Right ventricle myocardium inferior (tissue), 1 donor: ENCODE data around the gene TAMM41. TPM values are rescaled to one million over a fixed set of nuclear protein-coding genes. Genes with fewer than 3 reads are reported as not detected.
"Not testable (repeated sequence)": the region's sequence is repeated elsewhere in the genome, so short reads cannot be mapped to it uniquely, and the experiment has no call there.

ENCODE experiments used
- ATAC-seq: fragments of 200-7000 bp; cut with Tn5 transposase; one replicate; pipeline ENCODE4 v1.9.1; 2020; ENCODE audit warnings: mild to moderate bottlenecking, moderate library complexity
- DNase-seq: peaks from one replicate; pipeline ENCODE4 v3.0.0; 2021; ENCODE audit errors: missing footprints
- intact Hi-C: fragments of 100-400 bp; cut with DNase I; formaldehyde crosslinking; loops from one replicate; pipeline ENCODE4 v1.11.0; 2022
- total RNA-seq: library from RNA; stranded (reverse); fragmentation: NEBNext Ultra II Directional; extraction: Animal tissue kit (Norgen Biotek cat#: 25700); gene quantifications from one replicate; pipeline ENCODE4 v1.2.1, GENCODE V29; 2021
- donor health status: DM: no; HTN: yes; CAD: no; lungs with severe emphysema.

The TAMM41 gene
- total RNA-seq, 1 donor from 2014 or later = 10.9 TPM

DNA sequence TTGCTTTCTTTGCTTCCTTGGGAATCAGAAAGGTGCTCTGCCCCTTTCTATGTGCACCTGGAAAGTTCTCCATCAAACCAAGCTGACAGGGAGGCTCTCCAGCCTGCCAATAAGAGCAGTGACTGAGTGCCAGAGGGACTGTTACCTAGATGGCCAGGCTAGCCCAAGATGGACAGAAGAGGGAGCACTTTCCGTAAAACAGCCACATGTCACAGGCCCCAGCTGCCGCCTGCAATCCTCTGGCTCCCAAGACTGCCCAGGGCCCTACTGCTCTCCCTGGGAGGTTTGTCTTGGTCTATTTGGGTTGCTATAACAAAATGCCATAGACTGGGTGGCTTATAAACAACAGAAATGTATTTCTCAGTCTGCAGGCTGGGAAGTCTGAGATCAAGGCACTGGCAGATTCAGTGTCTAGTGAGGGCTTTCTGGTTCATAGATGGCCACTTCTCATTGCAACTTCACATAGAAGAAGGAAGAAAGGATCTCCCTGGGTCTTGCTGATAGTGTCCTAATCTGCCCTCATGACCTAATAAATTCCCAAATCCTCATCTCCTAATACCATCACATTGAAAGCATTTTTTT, 72.3 kb downstream of the TAMM41 start:
- ATAC-seq (no peak), DNase-seq (no peak)
- intact Hi-C loops = no loop called here

DNA sequence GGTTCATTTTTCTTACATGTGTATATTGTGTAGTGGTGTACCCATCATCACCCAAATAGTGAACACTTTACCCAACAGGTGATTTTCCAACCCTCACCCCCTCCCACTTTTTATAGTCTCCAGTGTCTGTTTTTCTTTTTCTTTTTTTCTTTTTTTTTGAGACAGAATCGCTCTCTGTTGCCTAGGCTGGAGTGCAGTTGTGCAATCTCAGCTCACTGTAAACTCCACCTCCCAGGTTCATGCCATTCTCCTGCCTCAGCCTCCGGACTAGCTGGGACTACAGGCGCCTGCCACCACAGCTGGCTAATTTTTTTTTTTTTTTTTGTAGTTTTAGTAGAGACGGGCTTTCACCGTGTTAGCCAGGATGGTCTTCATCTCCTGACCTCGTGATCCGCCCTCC, 74.8 kb downstream of the TAMM41 start:
- DNase-seq, ATAC-seq, intact Hi-C loops: not testable (repeated sequence)

DNA sequence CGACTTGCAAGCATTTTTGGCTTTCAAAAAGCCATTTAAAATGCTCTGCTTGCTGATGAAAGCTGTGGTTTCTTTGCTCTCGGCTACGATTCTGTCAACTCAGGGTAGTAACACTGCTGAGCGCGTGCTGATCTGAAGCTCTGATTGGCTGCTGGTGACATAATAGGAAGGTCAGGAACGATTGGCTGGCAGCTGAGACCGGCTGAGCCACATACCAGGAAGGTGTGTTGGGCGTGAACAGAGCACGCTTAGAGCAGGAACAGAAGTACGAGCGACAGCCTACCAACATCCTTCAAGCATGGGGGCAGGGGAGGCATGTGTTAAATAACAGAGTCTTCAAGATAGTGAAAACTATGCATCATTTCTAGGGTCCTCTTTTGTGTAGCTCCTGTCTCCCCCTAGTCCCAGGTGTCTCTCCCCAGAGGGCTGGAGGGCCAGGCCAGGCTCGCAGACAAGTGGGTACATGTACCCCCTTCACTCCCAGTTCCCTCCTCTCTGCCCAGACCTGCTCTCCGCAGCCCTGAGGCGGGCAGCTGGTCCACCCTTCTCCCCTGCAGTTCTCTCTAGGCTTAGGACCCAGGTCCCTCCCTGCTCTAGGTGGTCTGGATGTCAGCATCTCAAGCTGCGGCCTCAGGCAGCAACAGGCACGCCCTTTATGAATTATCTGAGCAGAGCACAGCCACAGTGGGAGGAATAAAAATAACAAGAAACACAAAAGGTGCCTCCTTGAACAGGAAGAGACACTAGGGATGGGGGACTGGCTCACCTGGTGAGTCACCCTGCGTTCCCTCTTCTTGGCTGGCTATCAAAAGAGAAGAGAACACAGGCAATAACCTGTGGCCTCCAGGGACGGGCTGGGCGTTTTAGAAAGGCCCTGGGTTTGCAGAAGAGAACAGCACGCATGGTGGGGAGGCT, 76.0 kb downstream of the TAMM41 start:
- intact Hi-C loops = no loop called here

GRCh38 chr3:11769704-11770476, 76.8 kb downstream of the TAMM41 start:
- DNase-seq = no peak
- ATAC-seq = no peak
- intact Hi-C loops = no loop called here

More for the DNA sequence above, 76.0 kb downstream of the TAMM41 start:
- ATAC-seq (peak; percentile 72), DNase-seq (no peak)

GRCh38 chr3:11768604-11769003, 78.1 kb downstream of the TAMM41 start:
- ATAC-seq (no peak), DNase-seq (no peak)
- intact Hi-C loops = no loop called here

- ATAC-seq = no peak
- intact Hi-C loops = no loop called here
- DNase-seq = no peak
Observed at GRCh38 chr3:11764931-11765363, 81.7 kb downstream of the TAMM41 start.

GRCh38 chr3:11759996-11760395, 86.7 kb downstream of the TAMM41 start:
- DNase-seq = no peak
- intact Hi-C loops = no loop called here

GRCh38 chr3:11757929-11758328, 88.8 kb downstream of the TAMM41 start:
- no peak for DNase-seq
- ATAC-seq = no peak
- intact Hi-C loops = no loop called here

More at GRCh38 chr3:11759996-11760395, 86.7 kb downstream of the TAMM41 start:
- ATAC-seq = no peak

- ATAC-seq (no peak), DNase-seq (no peak)
- intact Hi-C loops = no loop called here
Observed at GRCh38 chr3:11757441-11757875, 89.2 kb downstream of the TAMM41 start.

- no peak for ATAC-seq
- intact Hi-C loops = no loop called here
- no peak for DNase-seq
Observed at GRCh38 chr3:11755276-11755675, 91.4 kb downstream of the TAMM41 start.

DNA sequence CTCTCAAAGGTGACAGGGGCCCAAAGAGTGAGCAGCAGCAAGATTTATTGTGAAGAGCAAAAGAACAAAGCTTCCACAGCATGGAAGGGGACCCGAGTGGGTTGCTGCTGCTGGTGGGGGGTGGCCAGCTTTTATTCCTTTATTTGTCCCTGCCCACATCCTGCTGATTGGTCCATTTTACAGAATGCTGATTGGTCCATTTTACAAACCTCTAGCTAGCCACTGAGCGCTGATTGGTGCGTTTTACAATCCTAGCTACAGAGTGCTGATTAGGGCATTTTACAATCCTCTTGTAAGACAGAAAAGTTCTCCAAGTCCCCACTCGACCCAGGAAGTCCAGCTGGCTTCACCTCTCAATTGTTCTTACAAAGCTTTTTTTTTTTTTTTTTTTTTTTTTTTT, 94.4 kb downstream of the TAMM41 start:
- DNase-seq, ATAC-seq, intact Hi-C loops: not testable (repeated sequence)

GRCh38 chr3:11748306-11748705, 98.4 kb downstream of the TAMM41 start:
- ATAC-seq, DNase-seq, intact Hi-C loops: not testable (repeated sequence)

Other genes with a start within 250 kb of the TAMM41 start
- 26.8 TPM for gene VGLL4, start 203.0 kb downstream of the TAMM41 start, total RNA-seq
- 0.30 TPM for gene SYN2, start 157.5 kb upstream of the TAMM41 start, total RNA-seq